GM15510 (cell line): ENCODE data around the gene CRYL1.

ENCODE experiments used
- POLR2A ChIP-seq: IDR thresholded peaks from 3 replicates; pipeline ENCODE4 v1.6.1; 2011; ENCODE audit warnings: borderline replicate concordance; ENCODE audit not compliant: insufficient read length; ENCODE audit errors: extremely low read depth

The CRYL1 gene, protein sequence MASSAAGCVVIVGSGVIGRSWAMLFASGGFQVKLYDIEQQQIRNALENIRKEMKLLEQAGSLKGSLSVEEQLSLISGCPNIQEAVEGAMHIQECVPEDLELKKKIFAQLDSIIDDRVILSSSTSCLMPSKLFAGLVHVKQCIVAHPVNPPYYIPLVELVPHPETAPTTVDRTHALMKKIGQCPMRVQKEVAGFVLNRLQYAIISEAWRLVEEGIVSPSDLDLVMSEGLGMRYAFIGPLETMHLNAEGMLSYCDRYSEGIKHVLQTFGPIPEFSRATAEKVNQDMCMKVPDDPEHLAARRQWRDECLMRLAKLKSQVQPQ

DNA sequence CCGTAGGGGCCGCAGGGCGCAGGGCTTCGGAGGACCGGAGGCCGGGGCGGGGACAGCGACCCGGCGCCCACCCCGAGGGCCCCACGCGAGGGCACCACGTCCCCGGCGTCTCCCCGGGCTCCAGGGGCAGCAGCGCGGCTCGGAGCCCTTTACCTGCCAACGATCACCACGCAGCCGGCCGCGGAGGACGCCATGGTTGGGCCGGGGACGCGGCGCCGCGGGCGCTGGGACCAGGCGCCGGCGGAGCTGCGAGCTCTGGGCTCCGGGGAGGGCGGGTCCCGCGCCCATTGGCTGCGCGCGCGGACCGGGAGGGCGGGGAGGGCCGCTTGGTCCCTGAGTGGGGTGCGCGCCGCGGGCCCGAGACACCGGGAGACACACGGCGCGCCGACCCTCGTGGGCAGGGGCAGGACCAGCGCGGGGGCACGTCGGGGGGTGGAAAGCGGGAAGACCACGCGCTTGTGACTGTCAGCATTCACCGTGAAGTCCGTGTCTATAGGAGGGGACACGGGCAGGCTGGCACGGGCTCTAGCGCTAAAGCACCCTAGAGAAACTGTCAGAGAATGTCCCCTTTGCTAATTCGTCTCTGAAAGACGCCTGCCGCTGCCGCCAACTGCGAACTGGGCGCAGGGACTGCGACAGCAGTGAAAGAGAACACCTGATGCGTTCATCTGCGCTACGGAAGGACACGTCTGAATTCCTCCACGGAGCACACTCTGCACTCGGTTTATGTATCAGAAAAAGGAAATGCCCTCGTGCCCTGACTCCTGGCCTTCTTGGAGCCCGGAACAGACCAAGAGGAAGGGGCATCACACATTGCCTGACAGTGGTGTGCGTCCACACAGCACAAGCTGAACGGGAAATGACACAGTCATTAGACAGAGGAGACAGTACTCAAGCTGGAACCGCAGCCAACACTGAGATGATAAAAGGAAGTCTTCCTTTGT, at the start of gene CRYL1:
Gene CRYL1, minus strand, starts transcription at position 257 of the 944 bp plus-strand sequence. Its CDS starts 63 bp downstream, at position 194.
- TF ChIP-seq POLR2A, result peak; percentile 80

DNA sequence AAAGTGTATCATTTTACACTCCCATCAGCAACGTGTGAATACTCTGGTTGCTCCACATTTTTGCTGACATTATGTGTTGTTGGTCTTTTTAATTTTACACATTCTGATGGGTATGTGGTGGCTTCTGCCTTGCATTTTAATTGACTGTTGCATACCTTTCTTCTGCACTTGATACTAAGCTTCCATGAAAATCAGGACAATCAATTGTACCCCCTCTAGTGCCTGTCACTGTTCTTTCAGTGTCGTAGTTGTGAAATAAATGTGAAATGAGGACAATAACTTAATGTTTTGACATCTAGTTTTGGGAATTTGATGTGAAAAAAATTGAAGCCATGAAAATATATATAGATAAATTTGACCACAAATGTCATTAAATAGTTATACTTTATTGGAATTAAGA, 48.0 kb upstream of the CRYL1 start:
- TF ChIP-seq POLR2A, result no peak

DNA sequence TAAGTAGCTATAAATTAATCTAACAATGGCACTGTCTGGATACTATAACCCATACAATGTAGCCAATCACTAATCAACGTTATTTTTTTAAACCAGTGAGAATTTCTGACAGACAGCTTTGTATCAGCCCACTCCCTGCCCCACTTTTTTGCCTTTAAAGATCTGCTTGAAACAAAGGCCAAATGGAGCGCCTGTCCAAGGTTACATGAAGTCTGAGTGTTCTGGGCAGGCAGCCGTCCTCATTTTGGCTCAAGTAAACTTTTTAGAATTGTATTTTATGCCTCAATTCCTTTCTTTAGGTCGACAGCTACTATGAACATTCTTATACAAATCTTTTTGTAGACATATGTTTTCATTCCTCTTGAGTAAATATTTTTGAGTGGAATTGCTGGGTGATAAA, 47.5 kb upstream of the CRYL1 start:
- TF ChIP-seq POLR2A, result no peak

DNA sequence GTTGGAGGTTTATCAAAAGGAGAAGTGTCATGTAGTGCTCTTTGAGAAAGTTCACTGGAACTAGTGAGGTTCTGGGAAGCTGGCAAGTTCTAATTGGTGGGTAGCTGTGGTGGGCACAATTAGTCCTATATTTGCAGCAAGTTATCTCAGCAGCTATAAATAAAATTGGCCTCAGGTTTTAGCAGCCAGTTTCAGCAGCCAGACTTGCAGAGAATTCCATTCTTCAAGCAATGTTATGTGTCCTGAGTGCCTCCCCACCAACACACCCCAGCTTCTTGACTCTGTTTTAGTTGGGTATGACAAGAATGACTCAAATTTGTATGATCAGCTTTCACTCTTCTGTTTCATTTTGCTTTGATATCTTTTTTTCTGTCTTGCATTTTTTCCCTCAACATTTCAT, 46.0 kb upstream of the CRYL1 start:
- TF ChIP-seq POLR2A, result no peak

DNA sequence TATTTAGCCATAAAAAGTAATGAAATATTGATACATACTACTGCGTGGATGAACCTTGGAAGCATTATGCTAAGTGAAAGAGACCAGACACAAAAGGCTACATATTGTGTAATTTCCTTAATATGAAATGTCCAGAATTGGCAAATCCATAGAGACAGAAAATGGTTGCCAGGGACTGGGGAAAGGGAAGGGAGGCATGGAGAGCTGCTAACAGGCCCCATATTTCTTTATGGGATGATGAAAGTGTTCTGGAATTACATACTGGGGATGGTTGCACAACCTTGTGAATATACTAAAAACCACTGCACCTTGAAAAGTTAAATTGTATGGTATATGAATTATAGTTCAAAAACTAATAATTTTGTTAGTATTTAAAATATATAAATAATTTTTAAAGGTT, 44.9 kb upstream of the CRYL1 start:
- no peak for TF ChIP-seq POLR2A

DNA sequence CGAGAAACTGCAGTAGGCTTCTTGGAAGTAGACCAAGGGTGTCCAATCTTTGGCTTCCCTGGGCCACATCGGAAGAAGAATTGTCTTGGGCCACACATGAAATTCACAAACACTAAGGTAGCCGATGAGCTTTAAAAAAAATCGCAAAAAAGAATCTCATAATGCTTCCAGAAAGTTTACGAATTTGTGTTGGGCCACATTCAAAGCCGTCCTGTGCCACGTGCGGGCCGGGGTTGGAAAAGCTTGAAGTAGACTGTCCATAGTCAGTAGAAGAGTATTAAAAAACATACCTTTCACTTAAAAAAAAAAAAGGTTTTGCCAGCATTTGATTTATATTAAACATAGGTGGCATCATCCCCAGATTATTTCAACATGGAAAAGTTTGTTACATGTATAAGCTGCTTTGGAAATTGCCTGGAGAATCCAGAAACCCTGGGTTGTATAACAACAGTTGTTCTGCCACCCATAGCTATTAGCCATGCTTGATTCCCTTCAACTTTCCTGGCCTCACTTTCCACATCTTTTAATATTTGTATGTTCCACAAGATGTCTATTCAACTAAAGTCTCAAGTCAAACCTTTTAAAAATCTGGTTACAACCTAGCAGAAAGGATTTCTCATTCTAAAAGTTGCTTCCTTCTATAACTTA, 42.3 kb upstream of the CRYL1 start:
- no peak for TF ChIP-seq POLR2A

DNA sequence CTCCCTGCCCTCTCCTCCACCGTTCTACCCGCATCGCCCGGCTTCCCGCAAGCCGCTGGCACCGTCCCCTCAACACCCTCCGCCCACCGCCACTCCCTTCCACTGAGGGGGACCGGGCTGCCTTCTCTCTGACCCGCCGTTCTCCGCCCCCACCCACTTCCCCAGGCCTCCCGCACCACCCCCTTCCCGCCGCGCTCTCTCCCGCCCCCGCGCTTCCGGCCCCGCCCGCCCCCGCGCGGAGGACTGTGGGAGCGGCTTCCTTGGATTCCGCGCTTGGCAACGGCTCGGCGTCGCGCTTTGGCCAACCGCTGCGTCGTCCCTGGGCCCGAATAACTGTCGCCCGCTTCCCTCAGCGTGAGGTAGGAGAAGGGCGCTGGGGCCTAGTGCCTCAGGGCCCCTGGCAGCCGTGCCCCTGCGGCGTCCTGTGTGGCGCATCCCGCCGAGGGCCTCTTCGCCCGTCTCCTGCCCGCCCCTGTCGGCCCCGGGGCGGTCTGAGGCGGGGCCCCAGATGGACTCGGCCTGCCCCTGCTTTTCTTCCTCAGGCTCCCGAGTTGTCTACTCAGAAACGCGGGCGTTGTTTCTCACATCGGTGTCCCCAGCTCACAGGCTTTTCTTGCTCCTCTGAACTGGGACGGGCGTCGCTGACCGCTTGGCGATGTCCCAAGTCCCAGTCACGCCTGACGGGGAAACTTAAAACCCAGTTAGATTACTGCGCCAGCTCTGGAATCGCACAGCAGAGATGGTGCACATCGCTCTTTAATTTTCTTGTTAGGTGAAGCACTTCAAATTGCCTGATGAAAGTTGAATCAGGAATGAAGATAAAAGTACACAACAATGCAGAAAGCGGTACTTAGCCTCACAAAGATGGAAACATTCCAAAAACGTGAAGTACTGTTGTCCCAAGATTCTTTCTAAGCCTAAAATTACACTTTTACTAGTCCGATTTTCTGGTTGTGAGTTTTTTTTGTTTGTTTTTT, 41.5 kb upstream of the CRYL1 start, which contains the start of gene IFT88:
Gene IFT88, plus strand, starts transcription at position 260 of the 977 bp plus-strand sequence. CDS start 7,229 bp downstream, outside the sequence.
- TF ChIP-seq POLR2A, result peak; percentile 68

DNA sequence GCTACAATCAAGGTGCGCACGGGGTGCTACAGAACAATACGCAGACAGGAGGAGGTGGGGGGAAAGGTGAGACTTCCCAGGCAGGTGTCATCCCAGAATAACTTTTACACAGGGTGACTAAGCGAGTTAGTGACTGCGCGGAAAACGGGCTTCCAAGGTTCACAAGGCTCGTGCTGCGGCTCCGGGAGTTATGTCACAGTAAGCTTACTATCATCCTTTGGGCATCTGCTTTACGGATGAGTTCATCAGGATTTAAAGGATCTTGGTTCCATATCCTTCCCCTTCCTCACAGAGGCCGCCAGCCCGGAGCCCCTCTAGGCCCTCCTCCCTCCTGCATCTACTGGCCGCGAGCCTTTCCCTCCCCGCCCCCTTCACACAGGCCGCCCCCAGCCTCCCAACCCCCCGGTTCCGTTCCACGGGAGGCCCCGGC, 40.8 kb upstream of the CRYL1 start:
- TF ChIP-seq POLR2A, result no peak

DNA sequence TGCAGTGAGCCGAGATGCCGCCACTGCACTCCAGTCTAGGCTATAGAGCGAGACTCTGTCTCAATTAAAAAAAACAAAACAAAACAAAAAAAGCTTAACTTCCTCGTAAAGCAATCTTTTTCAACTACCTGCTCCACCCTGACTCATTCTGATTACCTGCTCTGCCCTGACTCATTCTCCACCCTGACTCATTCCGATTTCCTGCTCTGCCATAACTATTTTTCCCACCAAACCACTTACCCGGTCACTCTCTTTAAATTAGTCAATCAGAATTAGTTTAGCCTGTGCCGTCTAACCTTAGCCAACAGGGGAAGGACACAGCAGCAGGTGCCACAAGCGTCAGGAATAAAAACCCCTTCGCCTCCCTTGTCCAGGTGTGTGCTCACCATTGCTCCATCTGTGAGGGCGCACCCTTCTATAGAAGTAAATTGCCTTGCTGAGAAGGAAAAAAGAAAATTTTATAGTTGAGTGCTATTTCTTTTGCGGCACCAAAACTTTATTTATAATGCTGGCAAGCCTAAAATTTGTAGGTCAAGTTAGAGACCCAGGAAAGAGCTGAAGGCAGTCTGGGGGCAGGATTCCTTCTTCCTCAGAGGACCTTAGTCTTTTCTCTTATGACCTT, 39.6 kb upstream of the CRYL1 start:
- TF ChIP-seq POLR2A, result no peak

DNA sequence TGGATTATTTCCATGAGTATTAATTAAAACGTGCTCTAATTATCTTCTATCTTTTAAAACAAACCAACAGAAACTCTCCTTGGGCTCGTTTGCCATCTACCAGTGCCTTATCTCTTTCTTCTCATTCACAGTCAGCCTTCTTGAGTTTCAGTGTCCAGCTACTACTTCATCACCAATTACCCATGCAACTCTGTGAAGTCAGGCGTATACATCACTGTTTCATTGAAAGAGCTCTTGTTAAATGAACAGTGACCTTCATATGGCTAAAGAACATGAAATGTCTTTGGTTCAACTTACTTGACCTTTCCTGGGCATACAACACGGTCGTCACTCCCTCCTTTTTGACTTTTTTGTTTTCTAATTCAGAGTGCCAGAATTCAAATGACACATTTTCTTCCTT, 36.1 kb upstream of the CRYL1 start:
- TF ChIP-seq POLR2A, result no peak

DNA sequence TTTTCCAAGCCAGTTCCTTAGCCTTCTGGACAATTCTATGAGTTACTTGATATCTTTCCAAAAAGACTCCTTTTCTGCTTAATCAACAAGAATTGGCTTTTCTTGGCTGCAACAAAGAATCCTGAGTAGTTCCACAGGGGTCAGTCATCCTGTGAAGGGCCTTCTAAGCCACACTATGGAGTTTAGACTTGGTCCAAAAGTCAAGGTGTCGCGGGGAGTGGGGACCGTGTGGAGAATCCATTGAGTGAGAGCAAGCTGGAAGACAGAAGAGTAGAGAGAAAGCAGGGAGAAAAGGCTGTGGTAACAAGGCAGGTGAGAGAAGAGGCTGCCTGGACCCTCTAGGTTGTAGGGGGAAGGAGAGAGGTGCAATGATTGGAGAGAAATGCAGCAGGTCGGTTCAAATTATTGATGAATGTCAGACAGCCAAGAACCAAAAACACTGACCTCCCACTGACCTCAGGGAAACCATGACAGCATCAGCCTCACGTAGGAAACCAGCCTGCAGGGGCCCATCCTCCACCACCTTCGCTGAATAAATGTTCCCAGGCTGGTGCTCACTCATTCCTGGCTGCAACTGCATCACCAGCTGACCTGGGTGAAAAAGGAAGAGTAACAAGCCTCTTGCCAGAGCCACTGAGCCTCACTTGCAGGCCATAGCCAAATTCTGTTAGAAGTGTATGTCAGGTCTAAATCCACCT, 34.2 kb upstream of the CRYL1 start:
- no peak for TF ChIP-seq POLR2A

DNA sequence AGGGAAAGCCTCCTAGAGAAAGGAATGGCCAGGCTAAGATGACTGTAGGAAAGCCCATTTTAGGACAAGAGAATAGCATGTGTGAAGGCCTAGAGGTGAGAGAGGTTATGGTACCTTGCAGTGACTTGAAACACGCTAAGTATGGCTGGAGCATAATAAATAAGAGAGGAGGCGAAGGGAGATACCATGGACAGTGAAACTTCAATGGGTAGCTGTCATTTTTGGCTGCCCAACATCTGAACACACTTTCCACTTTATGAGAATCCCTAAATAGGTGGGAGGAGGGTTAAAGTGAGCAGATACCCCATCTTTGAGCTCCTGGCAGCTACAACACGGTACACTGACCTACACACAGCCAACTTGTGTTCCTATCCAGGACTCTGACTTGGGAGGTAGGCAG, 33.3 kb upstream of the CRYL1 start:
- TF ChIP-seq POLR2A, result no peak

DNA sequence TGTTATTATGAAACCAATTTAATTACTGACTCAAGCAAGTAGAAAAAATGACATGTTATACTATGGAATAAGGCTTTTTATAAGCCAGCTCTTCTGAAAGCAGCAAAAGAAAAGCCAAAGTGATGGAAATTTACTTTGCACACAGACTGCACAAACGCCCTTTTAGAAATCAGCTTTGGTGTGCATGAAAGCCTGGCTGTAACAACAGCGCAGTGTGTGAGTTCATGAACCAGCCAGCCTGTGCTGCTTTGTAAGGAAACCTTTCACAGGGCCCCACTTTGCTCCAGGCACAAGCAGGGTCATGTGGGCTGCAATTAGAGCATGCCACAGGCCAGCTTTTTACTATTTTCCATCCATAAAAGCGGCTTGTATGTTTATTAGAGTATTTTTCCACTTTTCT, 27.7 kb upstream of the CRYL1 start:
- TF ChIP-seq POLR2A, result no peak
